ENCODE results near the gene STAP2.

Gene STAP2

DNA sequence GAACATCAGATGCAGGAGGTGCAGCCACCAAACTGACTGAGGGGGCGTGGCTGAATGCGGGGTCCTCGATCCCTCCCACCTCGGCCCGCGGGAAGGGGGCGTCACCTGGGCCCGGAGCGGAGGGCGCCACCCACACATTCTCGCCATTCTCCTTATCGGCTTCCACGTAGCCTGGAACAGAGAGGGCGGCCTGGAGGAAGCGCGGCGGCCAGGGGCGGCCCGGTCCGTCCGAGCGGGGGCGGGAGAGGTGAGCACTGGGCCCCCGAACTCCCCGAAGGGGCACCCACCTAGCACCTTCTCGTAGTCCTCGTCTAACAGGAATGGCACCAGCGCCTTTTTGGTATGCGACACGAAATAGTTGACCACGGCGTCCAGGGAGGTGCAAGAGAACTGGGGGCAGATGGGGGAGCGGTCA, 11.8 kb downstream of the STAP2 start:
- DNase-seq, result peak; percentile 35

- DNase-seq, result no peak
These were observed 12.3 kb downstream of the STAP2 start for GRCh38 chr19:4326215-4326836.

- no peak for DNase-seq
These were observed 14.4 kb downstream of the STAP2 start for GRCh38 chr19:4324228-4324627.

DNA sequence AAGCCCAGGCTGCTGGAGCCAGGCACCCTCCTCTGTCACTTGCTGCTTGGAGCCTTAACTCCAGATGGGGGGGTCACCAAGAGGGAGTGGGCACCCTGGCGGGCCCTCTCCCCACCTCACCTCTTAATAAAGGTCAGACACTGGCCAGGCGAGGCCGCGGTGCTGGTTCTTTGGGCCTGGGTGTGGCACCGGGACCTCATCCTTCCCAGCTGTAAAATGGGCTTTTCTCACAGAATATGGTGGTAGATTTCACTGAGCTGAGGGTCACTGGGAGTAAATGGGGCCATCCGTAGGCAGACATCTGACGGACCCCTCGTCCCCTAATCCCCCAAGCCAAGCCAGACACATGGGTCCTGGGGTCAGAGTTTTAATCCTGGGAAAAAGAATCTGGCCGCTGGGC, 14.9 kb downstream of the STAP2 start:
- DNase-seq, result no peak

GRCh38 chr19:4322942-4323665, 15.5 kb downstream of the STAP2 start:
- DNase-seq, result no peak

- no peak for DNase-seq
These were observed 18.2 kb downstream of the STAP2 start for GRCh38 chr19:4320419-4320818.

DNA sequence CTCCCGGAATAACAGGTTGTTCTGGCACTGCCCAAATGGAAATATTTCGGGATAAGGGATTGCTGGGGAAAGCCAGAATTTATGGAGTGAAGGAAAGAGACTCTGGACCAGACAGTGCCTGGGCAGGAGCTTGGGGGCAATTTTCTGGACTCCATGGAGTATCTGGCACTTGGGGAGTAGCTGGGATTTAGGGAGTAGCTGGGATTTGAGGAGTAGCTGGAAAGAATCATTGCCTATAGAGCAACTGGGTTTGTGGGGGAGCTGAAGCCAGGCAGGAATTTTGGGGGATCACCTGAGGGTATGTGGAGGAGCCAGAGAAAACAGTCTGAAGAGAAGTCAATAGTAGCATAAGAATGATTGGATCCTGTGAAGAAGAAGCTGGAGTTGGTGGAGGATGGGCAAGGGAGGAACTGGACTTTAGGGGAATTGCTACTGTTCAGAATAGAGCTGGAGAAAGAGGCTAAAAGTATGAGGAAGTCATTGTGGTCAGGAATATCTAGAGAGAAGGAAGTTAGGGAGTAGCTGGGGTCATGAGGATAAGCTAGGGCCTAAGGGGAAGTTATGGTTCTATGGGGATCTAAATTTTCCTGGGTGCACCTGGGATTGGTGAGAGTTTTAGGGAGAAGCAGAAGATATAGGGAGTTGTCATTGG, 19.4 kb downstream of the STAP2 start:
- DNase-seq, result no peak

GRCh38 chr19:4318460-4318859, 20.2 kb downstream of the STAP2 start:
- DNase-seq, result no peak

DNA sequence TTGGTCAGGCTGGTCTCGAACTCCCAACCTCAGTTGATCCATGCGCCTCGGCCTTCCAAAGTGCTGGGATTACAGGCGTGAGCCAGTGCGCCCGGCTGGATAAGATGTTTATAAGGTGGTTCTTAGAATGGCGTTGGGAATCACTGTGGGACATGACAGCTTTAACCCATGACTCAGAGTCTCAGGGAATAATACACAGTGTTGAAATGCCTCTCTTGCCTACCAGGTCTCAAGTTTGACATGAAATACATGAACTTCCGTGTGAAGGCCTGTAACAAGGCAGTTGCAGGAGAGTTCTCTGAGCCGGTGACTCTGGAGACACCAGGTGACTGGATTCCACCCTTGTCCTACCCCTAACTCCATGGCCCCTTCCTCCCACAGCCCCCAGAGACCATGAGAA, 21.7 kb downstream of the STAP2 start:
- no peak for DNase-seq

DNA sequence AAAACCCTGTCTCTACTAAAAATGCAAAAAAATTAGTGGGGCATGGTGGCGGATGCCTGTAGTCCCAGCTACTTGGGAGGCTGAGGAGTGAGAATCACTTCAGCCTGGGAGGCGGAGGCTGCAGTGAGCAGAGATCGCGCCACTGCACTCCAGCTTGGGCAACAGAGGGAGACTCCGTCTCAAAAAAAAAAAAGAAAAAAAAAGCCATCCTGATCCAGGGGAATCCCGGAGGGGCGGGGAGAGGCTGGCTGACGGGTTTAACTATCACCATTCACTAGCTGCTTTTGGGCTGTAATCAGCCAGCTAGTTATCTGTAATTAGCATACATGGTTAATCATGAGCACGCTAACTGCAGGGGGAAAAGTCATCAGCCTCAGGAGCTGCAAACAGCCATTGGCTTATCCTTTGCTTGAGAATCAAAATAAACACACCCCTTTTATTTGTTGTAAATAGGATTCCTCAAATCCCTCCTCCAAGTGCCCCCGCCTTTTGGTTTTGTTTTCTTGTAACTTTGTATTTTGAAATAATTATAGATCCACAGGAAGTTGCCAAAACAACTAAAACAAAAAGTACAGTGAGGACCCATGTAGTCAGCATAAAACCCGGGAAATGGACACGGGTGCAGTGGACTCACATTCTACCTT, 24.7 kb downstream of the STAP2 start:
- no peak for DNase-seq

DNA sequence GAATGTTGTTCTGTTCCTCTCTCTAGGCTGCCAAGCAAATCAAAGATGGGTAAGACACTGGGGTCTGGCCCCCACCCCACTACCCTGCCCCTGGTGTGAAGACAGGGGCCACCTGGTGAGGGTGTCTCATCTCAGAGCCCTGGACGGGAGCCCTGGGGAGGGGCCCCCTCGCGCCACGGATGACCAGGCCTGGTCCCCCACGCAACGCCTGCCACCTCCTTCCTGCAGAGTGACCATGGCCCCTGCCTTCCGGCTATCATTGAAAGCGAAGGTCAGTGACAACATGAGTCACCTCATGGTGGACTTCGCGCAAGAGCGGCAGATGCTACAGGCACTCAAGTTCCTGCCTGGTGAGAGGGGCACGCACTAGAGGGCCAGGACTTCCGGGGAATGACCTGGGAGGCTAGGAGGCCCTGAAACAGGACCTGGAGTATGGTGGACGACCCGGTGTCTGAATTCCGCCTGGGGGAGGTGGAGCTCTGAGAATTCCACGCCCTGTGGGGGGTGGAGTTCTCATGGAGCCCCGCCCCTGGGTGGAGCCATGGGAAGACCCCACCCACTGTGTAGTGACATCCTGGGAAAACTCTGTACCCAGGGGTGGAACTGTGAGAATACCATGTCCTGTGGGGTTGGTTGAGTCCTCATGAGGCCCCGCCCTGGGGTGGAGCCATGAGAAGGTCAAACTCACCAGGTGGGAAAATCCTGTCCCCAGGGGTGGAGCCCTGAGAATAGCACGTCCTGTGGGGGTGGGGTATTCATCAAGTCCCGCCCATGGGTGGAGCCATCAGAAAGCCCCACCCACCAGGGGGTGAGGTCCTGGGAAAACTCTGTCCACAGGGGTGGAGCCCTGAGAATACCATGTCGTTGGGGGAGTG, 28.1 kb downstream of the STAP2 start:
- DNase-seq, result no peak

GRCh38 chr19:4305659-4306058, 33.0 kb downstream of the STAP2 start:
- DNase-seq, result no peak

GRCh38 chr19:4305257-4305612, 33.4 kb downstream of the STAP2 start:
- no peak for DNase-seq

- DNase-seq, result peak; percentile 88
These were observed 33.9 kb downstream of the STAP2 start, which contains the start of gene FSD1 for GRCh38 chr19:4304538-4305256. Gene FSD1, plus strand, starts transcription at chr19:4304598. Its CDS starts 149 bp downstream, at chr19:4304747.

- DNase-seq, result no peak
These were observed 34.6 kb downstream of the STAP2 start for GRCh38 chr19:4303819-4304537.

DNA sequence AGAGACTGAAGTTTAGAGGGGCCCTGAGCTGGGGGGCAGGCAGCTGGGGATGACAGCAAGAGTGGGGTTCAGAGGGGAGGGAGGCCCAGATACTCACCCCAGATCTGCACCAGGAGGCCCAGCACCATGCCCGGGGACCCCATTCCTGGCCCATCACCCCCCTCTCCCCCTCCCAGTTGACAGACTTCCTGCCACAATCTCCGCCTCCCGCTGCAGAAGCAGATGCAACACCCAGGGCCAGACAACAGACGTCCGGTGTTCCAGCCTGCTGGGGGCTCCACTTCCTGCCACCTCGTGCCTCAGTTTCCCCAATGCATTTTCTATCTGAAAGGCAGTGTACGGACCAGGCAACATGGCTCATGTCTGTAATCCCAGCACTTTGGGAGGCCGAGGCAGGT, 36.4 kb downstream of the STAP2 start, which contains the start of gene TMIGD2:
TSS of gene TMIGD2 (minus strand) at position 147 of the 398 bp plus-strand sequence. CDS start at position 143, 4 bp downstream.
- no peak for DNase-seq

- no peak for DNase-seq
These were observed 36.9 kb downstream of the STAP2 start for GRCh38 chr19:4301590-4302242.

GRCh38 chr19:4300589-4300988, 38.0 kb downstream of the STAP2 start:
- no peak for DNase-seq

- peak; percentile 22 for DNase-seq
These were observed 39.6 kb downstream of the STAP2 start for GRCh38 chr19:4298810-4299550.
